HG03095 (cell line): ENCODE results near the gene HOXA9.

Source experiments
- ATAC-seq: cut with Tn5 transposase; IDR thresholded peaks from one replicate; pipeline ENCODE4 v1.9.1; 2021; ENCODE audit warnings: moderate library complexity; ENCODE audit not compliant: unreplicated experiment

HOXA9 gene

DNA sequence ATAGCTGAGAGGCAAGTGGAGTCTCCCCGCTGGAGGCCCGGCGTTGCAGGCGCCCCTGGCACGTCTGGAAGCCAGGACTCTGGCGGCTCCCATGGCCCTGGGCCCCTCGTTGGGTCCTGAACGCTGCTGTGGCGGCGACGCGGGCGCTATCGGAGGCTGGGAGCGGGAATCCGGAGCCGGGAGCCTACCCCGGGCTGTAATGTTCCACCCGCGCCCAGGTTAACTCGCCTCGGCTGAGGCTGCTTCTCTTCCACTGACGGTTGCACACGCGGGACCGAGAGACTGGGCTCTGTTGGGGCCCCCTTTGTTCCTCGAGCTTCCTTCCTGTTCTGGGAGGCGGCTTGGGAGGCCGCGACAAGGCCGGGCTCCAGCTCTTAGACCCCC, 20.6 kb downstream of the HOXA9 start:
- no peak for ATAC-seq

DNA sequence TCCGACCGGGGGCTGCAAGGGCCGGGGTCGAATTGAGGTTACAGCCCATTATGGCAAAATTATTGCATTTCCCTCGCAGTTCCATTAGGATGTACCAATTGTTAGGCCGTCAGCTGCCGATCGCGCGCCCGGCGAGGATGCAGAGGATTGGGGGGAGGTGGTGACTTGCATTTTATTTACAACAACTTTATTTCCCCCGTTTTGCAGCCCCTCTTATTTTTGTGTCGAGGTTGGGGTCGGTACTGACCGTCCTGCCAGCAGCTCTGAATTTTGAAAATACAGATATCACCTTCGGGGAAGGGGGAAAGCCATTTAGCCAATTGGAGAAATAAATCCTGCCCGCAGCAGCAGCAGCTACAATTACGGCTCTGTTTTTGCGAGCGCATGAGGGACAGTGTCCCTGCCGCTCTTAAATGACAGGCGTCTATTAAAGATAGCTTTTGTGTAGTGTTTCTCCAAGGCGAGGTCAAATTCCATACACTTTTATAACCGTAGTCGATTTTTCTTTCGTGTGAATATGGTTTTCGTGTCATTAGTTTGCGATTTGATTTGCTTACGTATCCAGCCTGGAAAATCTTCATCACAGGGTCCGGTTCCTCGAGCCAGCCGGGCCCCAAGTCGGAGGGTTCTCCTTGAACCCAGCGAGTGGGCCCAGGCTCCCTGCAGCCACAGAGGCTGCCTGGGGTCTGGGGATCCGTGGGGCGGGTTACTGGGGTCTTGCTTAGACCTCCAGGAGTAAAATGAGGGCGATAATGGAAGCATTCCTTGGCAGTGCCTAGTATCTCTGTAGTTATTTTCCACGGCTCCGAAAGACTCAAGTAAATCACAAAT, 21.2 kb downstream of the HOXA9 start:
- ATAC-seq: no peak

DNA sequence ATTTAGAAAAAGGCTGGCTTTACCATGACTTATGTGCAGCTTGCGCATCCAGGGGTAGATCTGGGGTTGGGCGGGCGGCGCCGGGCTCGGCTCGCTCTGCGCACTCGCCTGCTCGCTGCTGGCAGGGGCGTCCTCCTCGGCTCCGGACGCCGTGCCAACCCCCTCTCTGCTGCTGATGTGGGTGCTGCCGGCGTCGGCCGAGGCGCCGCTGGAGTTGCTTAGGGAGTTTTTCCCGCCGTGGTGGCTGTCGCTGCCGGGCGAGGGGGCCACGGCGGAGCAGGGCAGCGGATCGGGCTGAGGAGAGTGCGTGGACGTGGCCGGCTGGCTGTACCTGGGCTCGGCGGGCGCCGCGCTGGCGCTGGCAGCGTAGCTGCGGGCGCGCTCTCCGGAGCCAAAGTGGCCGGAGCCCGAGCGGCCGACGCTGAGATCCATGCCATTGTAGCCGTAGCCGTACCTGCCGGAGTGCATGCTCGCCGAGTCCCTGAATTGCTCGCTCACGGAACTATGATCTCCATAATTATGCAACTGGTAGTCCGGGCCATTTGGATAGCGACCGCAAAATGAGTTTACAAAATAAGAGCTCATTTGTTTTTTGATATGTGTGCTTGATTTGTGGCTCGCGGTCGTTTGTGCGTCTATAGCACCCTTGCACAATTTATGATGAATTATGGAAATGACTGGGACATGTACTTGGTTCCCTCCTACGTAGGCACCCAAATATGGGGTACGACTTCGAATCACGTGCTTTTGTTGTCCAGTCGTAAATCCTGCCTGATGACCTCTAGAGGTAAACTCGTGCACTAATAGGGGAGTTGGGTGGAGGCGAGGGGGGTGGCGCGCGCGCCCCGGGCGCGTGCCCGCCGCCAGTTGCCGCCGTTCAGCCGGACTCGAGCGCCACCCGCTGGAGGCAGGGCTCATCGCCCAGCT, 22.1 kb downstream of the HOXA9 start, which contains the start of gene HOXA5:
HOXA5 (minus strand) TSS at position 659 of the 927 bp plus-strand sequence; CDS start at position 585, 74 bp downstream.
- ATAC-seq: no peak

DNA sequence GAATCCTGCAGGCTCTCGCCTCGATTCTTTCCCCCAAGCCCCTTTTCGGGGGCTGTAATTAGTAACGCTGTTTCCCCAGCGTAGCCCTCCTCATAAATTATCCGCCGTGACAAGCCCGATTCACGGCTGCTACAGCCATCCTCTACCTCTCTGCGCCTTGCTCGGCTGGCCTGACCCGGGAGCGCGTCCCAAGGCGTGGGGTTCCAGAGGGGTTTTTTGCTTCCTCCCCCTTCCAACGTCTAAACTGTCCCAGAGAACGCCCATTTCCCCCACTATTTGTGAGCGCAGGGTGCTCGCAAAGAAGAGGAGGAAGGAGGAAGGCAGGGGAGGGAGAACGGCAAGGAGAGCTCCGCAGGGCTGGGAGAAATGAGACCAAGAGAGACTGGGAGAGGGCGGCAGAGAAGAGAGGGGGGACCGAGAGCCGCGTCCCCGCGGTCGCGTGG, 22.7 kb downstream of the HOXA9 start:
- ATAC-seq: no peak

DNA sequence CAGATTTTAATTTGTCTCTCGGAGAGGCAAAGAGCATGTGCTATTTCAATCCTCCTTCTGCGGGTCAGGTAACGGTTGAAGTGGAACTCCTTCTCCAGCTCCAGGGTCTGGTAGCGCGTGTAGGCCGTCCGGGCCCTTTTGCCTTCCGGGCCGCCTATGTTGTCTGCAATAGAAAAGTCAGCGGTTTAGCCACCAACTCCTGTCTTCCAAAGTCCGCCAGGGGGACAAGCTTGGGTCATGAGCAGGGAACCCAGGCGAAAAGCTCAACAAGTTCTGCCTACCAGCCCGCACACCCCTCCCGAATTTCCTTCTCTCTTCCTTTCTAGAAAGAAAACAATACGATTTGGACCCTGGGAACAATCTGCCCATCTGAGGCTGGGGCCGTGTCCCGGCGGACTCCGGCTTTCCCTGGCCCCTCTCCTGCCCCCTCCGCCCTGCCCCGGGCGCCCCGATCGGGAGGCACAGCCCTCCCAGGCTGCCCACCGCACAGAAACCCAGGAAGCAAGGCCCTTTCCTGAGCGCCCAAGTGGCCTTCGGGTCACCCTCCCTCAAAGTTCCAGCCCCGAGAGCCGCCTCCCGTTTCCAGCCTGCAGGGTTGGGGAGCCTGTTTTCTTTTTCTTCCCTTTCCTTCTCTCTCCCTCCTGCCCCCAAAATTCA, 23.3 kb downstream of the HOXA9 start:
- no peak for ATAC-seq

DNA sequence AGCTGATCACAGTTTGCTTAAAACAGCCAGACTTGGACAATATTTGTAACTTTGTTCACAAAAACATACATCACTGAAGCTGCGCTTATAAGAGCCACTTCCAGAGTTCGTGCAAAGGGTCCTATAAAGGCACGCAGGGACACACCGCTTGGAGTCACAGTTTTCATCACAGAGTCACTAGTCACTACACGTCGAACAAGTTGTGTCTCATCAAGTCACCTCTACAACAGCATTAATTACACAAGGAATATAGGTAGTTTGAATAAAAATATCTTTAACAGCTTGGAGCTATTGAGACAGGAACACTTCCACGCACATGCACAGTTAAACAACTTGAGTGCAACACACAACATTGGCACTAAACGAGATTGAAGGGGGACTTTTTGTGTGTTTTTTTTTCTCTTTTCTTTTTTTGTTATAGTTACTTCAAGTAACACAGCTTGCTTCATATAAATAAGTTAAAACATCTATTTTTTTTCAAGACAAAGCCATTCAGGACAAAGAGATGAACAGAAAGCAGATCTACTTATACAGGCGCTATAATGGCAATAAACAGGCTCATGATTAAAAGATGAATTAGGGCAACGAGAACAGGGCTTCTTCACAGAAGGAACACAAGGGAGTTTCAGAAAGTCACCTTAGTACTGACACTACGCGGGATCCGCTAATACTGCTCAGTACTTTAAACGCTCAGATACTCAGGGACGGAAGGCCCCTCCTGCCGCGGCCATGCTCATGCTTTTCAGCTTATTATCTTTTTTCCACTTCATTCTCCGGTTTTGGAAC, 24.0 kb downstream of the HOXA9 start:
- ATAC-seq: no peak

DNA sequence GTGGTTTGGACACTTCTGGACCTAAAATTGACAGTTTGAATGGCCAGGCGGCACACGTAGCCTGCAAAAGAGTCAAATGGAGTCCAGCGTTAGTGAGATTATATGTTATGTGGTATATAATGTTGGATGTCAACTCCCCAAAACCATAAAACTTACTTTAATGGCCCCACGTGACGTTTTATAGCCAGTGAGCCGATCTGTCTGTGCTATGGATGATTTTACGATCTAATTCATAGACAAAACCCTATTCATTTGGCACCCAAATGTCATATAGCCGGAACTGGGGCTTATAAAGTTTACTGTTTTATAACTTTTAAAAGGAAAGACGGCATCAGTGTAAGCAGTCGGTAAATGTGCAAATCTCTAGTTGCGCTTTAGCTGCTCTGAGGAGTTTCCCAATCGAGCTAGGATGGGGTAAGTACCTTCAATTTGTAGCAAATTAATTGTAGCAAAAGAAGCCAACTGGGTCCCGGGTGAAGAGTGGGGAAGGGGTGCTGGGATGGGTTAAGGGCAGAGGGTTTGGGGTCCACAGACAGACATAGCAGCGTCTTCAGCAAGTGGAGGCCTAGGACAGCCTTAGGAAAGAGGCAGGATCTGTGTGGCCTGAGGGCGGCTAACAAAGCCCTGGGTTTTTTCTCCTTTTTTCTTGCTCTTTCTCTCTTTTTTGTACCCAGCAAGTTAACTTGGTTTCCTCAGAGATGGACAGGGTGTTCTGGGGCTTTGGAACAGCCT, 25.0 kb downstream of the HOXA9 start:
- ATAC-seq: no peak

DNA sequence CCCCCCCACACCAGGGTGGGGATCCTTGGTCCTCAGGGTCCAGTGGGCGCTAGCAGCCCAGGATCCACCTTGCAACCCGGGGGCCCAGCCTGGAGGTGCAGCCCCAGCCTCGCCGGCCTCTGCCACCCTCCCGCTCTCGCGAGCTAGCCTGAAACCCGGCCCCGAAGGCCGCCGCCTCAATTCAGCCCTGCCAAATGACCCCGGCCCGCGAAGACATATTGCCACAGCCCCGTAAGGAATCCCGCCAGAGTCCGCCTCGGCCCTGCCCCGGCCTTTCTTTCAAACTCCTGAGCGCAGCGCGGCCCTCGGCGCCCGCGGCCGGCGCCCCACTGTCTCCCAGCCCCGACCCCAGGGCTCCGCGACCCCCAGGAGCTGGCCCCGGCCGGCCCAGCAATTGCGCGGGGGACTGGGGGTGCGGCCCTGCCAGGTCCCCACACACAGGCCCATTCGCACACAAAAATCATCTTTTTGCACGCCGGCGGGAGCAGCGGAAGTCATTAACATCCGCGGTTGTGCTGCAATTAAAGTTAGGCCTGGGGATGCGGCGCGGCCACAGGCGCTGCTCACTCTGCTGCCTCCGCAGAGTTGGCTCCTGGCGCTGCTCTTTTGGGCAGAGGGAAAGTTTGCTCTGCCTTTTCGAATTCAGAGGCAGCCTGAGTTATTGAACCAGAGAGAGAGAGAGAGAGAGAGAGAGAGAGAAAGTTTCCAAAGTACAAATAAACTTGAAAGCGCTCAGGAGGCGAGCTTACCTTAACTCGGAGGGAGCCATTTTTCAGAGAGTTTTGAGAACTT, 25.8 kb downstream of the HOXA9 start:
- ATAC-seq: no peak

DNA sequence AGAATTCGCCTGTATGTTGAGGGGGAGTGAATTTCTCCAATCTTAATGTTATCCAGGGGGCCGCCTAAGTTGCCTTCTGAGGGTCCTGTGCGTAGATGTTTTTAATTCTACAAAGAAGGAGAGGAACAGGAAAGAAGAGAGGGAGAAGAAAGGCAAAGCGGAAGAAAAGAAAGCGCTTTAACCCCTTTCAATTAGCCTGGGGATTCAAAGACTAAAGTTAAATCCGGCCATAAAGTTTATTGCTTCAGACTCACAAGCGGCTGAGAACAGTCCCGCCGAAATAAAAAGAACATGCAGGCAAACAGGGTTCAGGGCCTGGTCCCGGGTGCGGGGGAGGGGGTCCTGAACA, 26.4 kb downstream of the HOXA9 start:
- ATAC-seq: no peak

DNA sequence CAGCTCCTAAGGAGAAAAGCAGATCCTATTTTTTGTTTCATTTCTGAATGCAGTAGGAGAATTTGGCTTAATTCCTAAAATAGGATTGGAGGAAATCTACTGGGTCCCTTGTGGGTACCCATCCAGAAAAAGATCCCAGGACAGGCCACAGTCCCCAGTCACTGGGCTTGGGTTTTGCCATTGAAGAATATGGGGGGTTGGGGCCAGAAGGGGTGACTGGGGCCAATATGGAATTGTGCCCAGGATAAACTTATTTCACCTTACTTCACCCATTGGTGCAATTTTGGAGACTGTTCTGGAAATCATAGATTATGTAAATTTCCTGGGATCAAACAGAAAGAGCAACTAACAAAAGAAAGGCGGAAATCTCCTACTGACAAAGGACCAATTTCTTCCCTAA, 26.9 kb downstream of the HOXA9 start:
- ATAC-seq: no peak

DNA sequence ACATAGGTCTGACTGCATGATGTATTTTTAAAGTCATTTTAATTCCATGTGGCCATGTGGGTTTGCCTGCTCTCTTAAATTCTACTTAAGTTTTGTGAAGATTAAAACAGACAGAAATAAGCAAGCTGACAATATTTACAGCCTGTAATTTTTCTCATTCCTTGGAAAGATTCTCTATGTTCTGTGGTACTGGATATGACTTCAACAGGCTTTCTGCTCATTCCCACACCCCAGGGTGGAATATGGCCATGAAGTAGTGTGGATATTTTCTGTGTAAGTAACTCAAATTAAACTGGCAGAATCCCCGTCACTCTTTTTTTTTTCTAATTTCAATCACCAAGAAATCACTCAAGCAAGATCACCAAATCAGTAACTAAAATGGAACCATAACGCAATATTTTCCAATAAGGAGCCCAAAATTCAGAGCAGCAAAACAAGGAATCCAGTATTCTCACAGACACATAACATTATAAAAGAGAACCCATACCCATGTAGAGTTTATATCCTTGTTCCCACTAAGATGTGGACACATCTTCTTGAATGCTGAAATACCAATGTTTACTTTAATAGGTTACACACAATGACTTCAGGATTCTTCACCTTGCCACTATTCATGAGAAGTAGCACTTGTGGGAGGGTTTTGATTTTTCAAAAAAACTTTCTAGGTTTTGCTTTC, 27.6 kb downstream of the HOXA9 start:
- no peak for ATAC-seq

DNA sequence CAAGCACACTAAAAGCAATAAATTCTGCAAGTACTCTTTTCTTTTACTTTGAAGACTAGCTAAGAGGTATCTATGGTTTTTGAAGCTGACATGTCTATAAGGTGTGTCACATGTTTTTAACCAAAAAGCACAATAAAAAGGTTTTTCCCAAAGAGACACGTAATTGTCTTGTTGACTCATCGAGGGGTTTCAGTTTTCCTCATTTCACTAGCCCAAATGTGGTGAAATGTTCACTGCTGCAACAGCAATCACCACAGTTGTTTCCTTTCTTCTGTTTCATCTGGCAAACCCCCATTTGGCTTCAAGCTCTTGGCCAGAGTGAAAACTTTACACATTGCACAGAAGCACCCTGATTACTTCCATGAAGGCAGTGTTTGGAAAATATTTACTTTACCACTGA, 30.9 kb downstream of the HOXA9 start:
- ATAC-seq: no peak

DNA sequence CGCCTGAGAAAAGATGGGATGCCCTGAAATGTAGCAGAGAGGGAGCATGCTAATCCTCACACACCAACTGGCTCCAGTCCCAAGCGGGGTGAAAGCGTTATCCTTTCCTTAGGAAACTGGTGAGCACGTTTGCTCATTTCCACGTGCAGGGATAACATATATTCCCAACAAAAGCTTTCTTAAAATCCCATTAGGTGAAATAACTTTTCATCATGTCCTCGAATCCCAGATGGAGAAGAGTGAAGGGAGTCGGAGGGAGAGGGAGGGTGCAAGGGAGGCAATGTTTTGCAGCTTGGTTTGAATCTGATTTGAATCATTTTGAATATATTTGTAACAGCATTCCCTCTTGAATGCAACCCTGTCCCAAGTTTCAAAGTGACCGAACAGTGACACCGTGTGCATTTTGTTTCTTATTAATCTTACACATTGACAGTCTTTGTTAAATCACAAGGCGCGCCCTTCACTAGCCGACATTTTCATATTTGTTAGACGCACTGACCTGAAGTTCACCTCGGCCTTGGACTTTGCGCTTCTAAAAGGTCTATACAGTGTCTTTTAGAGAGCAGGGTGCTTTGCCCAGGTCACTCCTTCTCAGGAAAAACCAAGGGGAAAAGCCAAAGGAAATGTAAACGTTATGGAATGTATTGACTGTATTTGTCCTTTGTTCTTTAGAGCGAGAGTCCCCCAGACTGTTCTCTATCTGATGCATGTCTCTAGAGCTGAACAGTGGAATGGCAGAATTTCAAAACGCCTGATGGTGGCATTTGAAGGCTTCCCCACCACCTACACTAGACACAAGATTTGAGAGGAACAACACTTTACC, 31.7 kb downstream of the HOXA9 start:
- ATAC-seq: no peak

DNA sequence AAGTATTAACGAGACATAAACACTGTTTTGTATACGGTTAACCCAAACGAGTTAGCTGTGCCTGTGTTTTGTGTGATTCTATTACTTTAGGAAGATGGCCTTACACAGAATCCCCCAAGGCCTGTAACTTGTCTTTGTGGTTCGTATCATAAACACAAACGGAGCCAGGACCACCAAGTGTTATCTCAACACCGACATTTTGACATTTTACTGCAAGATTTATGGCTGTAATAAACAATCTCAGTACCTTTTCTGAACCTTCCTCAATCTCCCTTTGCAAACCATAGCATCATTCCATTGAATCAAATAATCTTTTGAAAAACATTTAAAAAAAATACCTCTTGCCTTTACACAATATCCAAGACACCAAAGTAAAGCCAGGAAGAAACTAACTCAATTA, 32.4 kb downstream of the HOXA9 start:
- ATAC-seq: no peak

DNA sequence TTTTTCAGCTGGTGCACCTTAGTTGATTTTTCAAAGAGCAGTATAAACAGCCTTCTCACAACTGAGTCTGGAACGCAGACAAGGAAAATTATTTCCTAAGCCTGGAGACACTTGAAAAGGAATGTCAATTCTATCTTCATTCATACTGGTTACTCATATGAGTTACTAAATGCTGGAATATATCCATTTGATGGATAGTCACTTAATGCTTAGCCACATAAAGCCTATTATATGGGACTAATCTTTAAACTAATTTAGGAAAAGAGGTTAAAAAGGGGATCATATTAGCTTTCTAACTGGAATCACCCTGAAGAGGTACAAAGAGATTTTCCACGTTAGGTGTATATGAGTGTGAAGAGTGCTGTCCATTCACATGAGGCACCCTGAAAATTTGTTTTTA, 33.1 kb downstream of the HOXA9 start:
- ATAC-seq: no peak

DNA sequence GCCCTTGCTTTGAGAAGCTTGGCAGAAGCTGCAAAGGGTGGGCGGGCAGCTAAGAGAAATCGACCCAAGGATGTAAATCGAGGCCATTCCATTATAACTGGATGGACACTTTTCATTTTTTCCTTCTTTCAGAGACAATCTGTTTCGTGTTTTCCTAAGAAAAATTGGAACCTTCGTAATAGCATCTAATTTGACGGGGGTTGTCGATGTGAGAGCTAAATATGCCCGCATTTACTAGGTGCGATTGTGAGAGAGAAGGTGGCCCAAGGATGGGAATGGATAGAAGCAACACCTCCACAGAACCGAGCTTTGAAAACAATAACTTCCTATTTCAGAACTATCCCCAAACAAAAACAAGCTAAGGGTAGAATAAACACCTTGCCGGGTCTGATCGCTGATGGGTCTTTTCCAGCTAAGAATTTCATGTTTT, 33.9 kb downstream of the HOXA9 start:
- ATAC-seq: no peak

DNA sequence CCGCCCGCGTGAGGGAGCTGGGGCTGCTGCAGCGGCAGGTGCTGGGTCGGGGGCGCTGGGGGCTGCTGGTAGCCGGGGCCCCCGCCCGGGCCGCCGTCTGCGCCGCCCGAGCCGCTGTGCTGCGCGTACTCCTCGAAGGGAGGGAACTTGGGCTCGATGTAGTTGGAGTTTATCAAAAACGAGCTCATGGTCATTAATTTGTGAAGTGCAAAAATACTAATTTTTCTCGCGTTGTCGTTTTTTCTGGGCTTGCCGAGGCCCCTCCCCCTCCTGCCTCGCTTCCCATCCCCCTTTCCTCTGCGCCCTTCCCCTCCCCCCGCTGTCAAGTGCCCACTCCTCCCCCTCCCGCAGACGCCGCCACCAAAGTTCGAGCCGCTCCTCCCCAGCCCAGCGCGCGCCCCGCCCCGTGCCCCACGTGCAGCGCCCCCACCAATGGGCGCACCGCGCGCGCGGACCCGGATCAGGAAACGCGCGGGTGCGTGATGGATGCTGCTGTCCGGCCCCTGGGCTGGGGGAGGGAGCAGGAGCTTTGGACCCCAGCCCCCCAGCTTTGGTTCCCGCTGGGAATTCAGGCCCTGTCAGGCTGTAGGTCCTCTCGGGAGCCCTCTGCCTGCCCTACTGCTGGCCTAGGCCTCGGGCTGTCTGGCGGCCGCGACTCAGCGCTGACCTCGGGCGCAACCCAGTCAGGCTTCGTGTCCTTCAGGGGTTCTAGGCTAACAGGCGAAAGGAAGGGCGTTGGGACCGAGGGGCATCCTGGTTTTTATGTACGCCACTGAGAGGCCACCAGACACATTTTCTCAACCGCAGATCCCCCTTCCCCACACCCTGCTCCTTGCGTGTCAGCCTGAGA, 34.6 kb downstream of the HOXA9 start, which contains the start of gene HOXA4:
HOXA4 (minus strand) TSS at position 218 of the 850 bp plus-strand sequence; CDS start at position 194, 24 bp downstream.
- ATAC-seq: no peak
